HG02973 (cell line): ENCODE measurements around the gene FRMD1.

Experiments
- ATAC-seq: cut with Tn5 transposase; IDR thresholded peaks from one replicate; pipeline ENCODE4 v1.9.1; 2021; ENCODE audit warnings: moderate library complexity; ENCODE audit not compliant: unreplicated experiment

FRMD1 gene

GRCh38 chr6:168045706-168046620, 33.0 kb downstream of the FRMD1 start:
- no peak for ATAC-seq

DNA sequence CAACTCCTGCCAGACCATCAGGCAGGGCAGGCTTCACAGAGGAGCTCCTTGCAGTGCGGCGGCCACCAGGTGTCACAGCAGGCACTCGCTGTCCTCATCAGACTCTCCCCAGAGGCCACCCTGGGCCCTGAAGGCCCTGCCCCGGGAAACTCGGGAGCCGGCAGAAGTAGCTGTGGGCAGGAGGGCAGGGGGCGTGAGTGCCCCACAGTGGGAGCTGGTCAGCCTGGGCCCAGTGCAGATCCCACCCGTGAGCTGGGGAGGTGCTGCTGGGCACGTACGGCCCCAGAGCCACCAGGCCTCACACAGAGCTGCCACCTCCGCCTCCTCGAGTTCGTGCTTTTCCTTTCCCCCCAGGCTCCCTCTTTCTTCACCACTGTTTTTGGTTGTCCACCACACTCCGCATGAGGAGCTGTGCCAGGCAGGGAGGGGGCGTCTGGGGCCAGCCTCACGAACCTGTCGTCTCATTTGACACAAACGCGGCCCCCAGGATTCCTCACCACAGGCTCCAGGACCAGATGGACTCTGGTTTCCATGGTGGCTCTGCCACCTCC, 33.8 kb downstream of the FRMD1 start:
- no peak for ATAC-seq

DNA sequence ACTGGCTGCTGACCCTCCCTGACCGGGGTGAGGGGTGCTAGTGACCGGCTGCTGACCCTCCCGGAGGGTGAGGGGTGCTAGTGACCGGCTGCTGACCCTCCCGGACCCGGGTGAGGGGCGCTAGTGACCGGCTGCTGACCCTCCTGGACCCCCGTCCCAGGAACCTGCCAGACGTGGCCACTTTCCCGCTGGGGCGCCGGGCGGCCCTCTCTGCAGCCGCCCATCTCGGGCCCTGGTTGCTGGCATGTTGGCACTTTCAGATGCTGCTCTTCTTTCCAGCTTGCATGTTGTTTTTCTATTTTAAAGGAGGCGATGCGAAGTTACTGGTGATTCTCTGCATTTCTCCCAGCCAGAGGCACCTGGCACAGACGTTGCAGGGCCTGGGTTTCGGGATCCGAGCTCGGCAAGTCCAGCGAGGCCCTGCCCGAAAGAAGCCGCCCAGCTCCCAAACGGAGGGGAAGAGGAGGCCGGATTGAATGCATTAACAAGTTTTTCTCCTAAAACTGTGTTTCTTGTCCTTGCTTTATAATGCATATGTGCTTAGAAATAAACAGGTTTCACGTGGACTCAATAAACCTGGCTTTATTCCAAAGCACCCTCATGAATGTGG, 34.4 kb downstream of the FRMD1 start:
- ATAC-seq = no peak

GRCh38 chr6:168043848-168044415, 35.1 kb downstream of the FRMD1 start:
- no peak for ATAC-seq

- ATAC-seq = no peak
These were observed 35.7 kb downstream of the FRMD1 start for GRCh38 chr6:168043193-168043847.

DNA sequence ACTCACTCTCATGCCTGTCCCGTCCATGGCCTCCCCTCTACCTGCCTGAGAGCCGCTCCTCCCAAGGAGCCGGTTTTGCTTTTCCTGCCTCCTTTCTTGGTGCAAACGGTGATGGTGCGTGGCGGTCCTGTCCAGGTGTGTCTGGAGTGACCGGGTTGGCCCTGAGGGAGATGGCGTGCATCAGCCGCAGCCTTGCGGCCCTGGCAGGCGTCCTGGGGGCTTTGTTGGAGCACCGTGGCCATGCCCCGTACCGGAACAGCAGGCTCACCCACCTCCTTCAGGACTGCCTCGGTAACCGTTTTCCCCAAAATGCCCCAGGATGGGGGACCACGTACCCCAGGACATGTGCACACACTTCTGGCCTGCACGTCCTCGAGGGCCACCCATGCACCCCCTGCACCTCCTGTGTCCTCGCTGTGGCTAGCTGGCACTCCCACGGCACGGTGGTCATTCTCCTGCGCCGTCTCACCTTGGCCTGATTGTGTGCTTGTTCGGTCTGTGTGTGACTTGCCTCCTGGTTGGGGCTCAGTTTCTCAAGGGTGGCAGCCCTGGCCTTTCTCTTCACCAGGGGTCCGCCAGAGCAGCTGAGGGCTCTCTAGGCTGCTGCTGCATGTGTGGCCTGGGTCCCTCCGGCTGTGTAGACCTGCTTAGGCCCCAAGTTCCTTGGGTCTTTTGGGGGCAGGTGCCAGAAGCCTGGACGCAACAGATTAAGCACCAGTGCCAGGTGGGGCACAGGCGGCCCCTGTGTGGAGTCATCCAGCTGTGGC, 36.4 kb downstream of the FRMD1 start:
- ATAC-seq = no peak

GRCh38 chr6:168041928-168042327, 37.1 kb downstream of the FRMD1 start:
- no peak for ATAC-seq

DNA sequence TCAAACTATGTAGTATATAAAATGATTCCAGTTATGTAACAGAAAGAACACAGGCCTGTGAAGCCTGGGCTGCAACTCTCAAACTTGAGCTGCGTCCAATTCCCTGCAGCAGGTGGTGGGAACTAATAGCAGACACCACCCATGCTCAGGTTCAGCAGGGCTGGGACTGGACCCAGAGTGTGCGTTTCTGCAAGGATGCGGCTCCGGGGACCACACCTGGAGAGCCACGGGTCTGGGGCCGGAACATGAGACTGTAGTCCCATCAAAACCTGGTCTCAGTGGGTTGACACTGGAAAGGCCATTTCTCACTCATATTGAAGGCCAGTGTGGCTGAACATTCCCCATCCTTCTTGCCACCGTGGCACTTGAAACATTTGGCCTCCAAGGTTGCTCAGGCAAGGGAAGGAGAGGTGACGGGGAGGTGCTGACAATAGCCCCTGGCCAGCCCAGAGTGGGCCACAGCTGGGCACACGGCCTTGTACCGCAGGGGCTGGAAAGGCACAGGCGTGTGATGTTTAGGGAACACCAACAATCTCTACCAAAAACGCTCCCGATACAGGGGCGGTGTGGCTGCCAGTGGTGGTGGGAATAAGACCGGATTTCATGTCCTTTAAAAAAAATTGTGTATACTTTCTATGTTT, 38.0 kb downstream of the FRMD1 start:
- no peak for ATAC-seq

DNA sequence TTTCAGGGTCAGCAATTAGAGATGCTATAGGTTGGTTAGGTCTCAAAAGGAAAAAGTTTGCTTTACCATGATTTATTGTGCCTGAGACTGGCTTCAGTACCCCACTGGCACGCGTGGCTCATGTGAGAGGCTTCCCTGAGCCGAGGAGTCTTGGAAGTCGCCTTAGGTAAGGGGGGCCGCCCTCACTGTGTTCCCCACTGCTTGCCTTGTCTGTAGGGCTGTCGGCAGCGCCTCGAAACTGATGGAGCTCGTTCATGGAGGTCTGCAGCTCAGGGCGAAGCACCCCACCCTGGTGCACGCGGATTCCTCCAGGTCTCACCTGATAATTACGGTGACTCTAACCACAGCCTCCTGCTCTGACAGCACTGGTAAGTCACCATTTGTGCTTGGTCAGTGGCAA, 39.2 kb downstream of the FRMD1 start:
- no peak for ATAC-seq

DNA sequence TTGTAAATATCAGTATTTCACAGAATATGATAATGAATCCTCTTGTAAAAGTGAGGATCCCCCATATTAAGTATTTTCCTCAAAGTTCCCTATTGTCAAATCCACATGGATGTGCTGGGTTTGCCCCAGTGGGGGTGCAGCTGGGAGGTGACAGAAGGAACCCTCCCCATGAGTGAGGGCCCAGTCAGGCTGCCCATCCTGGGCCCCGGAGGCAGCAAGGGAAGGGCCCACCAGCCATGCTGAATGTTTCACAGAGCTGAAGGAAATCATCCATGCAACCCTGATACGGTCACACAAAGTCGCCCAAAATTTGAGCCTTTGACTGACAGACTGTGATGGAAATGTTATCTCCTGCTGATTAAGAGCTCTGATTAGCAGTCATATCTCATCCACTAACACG, 39.7 kb downstream of the FRMD1 start:
- ATAC-seq = no peak

GRCh38 chr6:168038576-168039140, 40.4 kb downstream of the FRMD1 start:
- ATAC-seq = no peak

DNA sequence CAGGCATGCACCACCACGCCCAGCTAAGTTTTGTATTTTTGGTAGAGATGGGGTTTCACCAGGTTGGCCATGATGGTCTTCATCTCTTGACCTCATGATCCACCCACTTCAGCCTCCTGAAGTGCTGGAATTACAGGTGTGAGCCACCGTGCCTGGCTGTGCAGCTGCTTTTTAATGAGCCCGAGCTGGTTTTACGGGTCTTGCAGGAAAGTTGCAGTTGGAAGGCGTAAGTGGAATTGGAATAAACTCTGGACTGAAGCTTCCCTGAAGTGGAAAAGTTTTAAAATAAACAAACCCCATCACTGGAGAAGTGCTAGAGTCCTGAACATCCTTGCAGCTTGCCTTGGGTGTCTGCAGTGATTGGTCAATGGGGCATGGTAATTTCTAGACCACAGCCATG, 41.2 kb downstream of the FRMD1 start:
- no peak for ATAC-seq

DNA sequence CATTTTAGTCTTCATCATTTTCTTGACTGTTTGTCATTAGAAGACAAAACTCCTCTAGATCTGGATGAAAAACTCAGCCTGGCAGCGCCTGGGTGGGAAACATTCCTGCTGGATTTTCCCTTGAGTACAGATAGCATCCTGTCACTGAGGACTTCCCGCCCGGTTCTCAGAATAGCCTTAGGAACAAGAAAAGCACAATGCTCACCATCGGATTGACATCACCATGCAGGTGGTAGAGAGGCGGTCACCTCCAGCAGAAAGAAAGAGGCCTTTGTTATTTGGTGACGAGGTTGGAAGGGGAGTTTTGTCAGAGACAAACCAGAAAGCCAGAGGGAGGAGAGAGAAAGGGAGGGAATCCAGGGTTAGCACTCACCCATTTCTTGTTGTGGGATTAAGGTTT, 41.8 kb downstream of the FRMD1 start:
- ATAC-seq = no peak

DNA sequence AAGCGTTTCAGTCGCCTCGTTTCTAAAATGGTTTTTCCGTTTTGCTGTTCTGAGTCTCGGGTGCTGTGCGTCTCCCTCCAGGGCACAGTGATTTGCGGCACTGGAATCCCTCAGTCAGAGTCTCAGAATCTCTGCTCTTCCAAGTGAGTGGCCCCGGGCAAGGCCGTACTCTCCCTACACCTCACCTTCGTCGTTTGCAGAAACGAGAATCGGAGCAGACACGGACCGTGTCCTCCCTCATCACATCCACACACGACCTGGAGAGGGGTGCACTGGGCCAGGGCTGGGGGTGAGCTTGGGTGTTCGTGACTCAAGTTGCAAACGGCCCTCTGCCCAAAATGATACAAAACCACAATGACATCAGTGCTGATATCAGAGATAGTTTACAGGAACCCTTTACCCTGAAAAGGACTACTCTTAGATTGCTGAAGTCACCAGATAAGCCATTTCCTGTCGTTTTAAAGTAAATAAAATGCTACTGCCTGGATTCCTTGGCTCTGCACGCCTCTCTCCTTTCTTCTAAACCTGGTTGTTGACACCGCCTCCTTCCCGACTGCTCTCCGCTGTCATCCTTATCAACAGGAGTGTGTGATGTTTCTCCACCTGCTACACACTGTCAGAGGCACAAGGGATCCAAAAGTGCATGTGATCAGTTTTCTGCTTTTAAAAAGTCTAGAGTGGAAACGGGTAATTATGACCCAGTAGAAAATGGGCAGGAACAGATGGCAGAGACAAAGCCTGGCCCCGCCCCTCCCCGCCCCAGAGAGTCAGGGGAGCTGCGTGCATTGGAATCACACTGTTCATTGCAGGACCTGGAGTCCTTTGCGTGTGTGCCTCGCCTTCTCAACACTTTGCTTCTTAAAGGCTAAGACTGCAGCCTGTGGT, 43.1 kb downstream of the FRMD1 start:
- no peak for ATAC-seq

- no peak for ATAC-seq
These were observed 43.8 kb downstream of the FRMD1 start for GRCh38 chr6:168035098-168035660.

GRCh38 chr6:168034537-168034936, 44.5 kb downstream of the FRMD1 start:
- no peak for ATAC-seq

- ATAC-seq = no peak
These were observed 45.2 kb downstream of the FRMD1 start for GRCh38 chr6:168033791-168034190.

- no peak for ATAC-seq
These were observed 46.8 kb downstream of the FRMD1 start for GRCh38 chr6:168032005-168032760.
